SU-DHL-6 (cell line): ENCODE results near the gene LDB2.

Experiments used
- EZH2phosphoT487 ChIP-seq: fragments of 200-600 bp; sonication (generic), shearing (Covaris generic); conservative IDR thresholded peaks from 2 replicates; pipeline ENCODE4 v1.6.1; 2018; ENCODE audit warnings: mild to moderate bottlenecking, antibody characterized with exemption, low read length, moderate library complexity, mixed read lengths
- TF ChIP-seq, protein P1 (sequence below): fragments of 200-600 bp; sonication (generic); IDR thresholded peaks from one replicate; pipeline ENCODE4 v1.5.1; 2017; ENCODE audit warnings: antibody characterized with exemption, mild to moderate bottlenecking, low read length, moderate library complexity; ENCODE audit not compliant: insufficient read depth, poor library complexity, severe bottlenecking

DNA sequence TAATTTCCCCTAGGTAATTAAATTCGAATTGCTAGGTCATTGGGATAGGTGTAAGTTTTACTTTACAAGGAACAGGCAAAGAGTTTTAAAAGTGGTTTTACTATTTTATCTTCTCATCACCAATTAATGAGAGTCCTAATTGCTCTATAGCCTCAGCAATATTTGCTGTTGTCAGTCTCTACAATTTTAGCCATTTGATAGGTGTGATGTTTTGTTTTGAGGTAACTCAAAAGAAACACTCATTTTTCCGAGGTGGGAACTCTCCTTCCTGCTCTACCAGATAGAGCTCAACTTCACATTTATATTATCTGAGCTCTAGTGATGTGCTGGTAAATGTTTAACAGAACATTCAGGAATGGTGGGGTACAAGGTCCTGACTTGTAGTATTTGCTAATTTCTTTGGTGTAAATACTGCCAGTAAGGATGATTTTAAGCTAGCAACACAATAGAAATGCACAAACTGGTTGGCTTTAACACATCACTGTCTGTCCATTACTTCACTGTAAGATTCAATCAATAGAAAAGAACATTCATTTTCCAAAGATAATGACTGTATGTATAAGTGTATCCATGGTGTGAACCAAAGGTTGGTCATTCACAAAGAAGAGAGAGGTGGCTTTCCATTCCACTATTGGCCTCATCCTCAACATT is 62.7 kb downstream of the LDB2 start:
- TF ChIP-seq, protein P1, sequence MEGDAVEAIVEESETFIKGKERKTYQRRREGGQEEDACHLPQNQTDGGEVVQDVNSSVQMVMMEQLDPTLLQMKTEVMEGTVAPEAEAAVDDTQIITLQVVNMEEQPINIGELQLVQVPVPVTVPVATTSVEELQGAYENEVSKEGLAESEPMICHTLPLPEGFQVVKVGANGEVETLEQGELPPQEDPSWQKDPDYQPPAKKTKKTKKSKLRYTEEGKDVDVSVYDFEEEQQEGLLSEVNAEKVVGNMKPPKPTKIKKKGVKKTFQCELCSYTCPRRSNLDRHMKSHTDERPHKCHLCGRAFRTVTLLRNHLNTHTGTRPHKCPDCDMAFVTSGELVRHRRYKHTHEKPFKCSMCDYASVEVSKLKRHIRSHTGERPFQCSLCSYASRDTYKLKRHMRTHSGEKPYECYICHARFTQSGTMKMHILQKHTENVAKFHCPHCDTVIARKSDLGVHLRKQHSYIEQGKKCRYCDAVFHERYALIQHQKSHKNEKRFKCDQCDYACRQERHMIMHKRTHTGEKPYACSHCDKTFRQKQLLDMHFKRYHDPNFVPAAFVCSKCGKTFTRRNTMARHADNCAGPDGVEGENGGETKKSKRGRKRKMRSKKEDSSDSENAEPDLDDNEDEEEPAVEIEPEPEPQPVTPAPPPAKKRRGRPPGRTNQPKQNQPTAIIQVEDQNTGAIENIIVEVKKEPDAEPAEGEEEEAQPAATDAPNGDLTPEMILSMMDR = no peak
- no peak for TF ChIP-seq EZH2phosphoT487
